Tibial nerve (tissue), 4 donors: ENCODE data around the gene KANK2.

Experiments used
- CTCF ChIP-seq, 5 experiments: fragments of 200-600 bp in 3 of 5; fragments of 450-650 bp in 2 of 5; sonication (generic) in 3 of 5; IDR thresholded peaks; one replicate each; pipeline ENCODE4 v1.5.1; 2016 to 2019; ENCODE audit warnings: antibody characterized with exemption in 5 of 5, mild to moderate bottlenecking in 3 of 5, moderate library complexity in 2 of 5
- EP300 ChIP-seq, 2 donors: sonication (generic); formaldehyde crosslinking; IDR thresholded peaks; one replicate each; pipeline ENCODE4 v1.6.1; 2017; ENCODE audit warnings: antibody characterized with exemption in 2 of 2, mild to moderate bottlenecking in 1 of 2
- POLR2A ChIP-seq, 2 donors: fragments of 450-650 bp; IDR thresholded peaks; one replicate each; pipeline ENCODE4 v1.6.1; 2017; ENCODE audit warnings: antibody characterized with exemption in 2 of 2, mild to moderate bottlenecking in 2 of 2, moderate library complexity in 2 of 2

GRCh38 chr19:11123114-11123513 is 74.2 kb downstream of the KANK2 start:
- TF ChIP-seq CTCF (IDR thresholded peaks at IDR 0.05) = no peak
- no peak for TF ChIP-seq EP300 (IDR thresholded peaks at IDR 0.05)
- no peak for TF ChIP-seq POLR2A (IDR thresholded peaks at IDR 0.05)
